GM18505 (cell line): ENCODE data around the gene IP6K3.

Source experiments
- ATAC-seq: cut with Tn5 transposase; IDR thresholded peaks from one replicate; pipeline ENCODE4 v1.9.1; 2021; ENCODE audit not compliant: unreplicated experiment
- POLR2A ChIP-seq: IDR thresholded peaks from 4 replicates; pipeline ENCODE4 v1.6.1; 2011; ENCODE audit warnings: borderline replicate concordance; ENCODE audit not compliant: insufficient read depth, insufficient read length; ENCODE audit errors: extremely low read depth

The IP6K3 gene

DNA sequence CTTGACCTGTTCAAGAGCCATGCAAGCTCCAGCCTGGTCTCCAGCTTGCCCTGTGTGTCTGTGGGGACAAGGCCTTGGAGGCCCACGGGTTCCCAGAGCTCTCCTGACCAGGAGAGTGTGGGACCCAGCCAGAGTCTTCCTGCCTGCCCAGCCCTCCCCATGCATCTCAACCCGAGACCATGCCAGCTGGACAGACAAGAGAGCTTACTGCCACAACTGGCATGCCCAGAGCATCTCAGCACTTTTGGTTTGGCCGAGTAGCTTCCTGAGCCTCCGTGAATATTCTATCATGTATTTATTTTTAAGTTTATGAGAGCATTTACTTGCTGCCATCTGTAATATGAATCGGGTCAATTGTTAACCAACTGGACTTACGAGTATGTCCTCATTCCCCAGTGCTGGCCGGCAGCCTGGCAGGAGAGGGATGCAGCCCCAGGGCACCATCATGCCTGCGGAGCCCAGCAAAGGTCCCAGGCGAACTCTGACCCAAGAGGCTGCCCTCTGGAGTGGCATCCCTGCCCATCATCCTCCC lies 14.9 kb downstream of the IP6K3 start:
- no peak for TF ChIP-seq POLR2A
- ATAC-seq, result no peak

DNA sequence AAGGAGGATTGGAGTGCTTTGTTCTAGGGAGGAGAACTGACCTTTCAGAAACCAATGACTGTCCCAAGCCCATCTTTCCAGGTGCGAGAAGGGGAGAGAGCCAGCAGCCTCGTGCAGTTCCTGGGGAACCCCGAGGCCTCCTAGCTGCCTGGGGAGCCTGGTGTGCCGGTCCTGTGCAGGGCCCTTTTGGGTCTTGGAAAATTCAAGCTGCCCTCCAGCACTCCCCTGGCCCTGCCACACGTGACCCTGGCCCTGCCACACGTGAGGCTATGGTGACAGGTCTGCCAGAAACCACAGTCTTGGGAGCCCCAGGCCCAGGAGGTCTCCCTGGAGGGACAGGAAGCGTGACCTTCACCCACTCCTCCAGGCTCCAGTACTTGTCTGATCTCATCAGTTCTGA lies 15.7 kb downstream of the IP6K3 start:
- no peak for TF ChIP-seq POLR2A
- ATAC-seq, result no peak

DNA sequence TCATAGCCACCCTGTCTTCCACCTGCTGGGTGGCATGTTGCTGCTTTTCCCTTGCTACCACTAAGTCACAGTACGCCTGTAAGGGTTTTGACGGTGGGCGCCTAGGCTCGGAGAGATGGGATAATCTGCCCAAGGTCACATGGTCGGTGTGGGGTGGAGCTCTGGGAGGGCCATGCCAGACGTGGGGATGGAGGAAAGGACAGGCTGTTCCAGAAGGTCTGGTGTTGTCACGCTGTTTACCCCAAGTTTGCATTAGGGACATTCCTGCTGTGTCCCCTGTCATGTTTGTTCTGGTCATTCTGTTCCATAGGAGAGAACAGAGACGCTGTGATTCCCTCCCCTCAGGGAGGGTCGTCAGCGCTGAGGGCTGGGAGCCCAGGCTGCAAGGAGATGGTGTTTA lies 16.1 kb downstream of the IP6K3 start:
- ATAC-seq, result no peak
- no peak for TF ChIP-seq POLR2A

DNA sequence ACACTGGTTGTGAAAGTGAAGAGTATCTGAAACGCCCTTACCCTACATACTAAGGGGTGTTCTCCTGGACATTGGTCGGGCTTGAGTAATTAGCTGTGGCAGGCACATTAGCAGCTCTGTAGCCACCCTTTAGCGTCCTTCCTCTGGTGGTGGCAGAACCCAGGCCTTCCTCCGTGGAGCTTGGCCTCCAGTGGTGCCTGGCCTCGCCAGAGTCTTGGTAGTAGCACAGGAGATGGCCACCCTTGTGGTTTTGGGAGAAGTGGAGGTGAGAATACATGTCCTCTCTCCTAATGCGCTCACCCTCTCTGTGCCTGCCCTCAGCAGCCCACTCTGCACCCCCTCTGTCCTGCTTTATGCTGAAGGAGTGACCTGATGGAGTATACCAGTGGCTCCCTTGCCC lies 17.6 kb downstream of the IP6K3 start:
- no peak for TF ChIP-seq POLR2A
- no peak for ATAC-seq

DNA sequence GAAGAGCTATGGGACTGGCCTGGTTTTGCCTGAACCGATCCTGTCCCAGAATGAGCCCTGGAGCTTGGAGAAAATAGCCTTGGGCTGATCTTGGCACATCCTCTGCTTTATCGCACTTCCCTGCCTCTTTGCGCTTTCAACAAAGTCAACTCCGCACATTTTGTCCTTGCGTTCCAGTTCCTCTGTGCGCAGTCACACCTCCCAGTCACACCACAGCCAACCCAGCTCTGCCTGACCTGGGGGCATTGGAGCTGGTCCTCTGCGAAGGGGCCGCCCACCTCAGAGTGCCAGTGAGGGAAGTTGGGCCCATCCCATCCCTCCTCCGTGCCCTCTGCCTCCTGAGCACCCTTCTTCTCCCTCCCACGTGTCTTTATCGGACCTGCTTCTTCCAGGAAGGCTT lies 18.3 kb downstream of the IP6K3 start:
- ATAC-seq, result no peak

DNA sequence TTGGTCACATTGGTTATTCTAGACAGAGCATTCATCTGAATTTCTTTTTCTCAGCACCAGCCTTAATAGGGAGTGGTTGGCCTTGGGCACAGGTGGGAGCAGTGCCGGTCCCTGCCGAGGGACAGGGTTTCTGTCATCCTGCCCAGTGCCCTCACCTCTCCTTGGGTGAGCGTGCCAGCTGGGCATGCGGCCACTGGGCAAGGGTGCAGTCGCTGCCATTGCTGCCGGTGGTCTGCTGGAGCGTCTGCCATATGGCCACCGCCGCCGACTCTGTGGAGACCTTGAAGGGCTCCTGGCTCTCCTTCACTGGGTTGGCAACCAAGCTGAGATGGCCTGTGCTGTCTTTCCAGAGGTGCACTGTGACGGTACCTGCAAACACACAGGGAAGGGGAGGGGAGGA lies 18.8 kb downstream of the IP6K3 start:
- TF ChIP-seq POLR2A, result no peak
- no peak for ATAC-seq

More for the DNA sequence above, 18.3 kb downstream of the IP6K3 start:
- TF ChIP-seq POLR2A, result no peak

DNA sequence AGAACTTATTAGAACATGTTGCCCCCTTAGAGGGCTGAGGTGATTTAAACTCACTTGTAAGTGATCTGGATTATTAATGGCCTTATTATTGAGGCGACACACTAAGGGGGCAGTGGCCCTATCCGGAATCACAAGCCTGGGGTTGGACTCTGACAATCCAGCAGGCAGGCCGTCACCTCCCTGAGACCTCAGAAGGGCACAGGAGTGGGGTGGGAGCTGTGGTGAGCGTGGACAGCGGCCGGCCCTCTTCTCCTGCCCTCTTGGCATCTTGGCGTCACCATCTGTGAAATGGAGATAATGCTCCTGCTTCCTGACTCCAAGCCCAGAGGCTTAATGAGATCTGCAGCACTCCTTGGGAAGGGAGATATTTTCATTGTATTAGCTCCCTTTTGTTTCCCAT lies 19.6 kb downstream of the IP6K3 start:
- ATAC-seq, result no peak
- TF ChIP-seq POLR2A, result no peak

DNA sequence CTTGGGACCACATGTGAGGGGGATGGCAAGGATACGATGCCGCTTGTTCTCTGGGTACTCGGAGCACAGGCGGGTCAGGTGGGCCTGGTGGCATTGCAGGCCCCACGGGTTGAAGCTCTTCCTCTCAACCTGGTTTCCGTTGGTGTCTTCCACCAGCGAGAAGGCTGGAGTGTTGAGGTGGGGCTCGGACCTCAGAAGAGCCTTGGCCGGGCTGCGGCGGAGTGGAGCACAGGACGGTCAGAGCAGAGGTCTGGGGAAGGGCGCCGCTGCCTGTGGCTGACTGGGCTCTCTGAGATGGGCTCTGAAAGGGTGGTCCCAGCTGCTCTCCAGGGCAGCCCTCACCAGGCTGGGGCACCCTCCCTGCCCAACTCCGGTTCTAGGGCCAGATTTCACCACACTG lies 20.0 kb downstream of the IP6K3 start:
- TF ChIP-seq POLR2A, result no peak
- ATAC-seq, result no peak

DNA sequence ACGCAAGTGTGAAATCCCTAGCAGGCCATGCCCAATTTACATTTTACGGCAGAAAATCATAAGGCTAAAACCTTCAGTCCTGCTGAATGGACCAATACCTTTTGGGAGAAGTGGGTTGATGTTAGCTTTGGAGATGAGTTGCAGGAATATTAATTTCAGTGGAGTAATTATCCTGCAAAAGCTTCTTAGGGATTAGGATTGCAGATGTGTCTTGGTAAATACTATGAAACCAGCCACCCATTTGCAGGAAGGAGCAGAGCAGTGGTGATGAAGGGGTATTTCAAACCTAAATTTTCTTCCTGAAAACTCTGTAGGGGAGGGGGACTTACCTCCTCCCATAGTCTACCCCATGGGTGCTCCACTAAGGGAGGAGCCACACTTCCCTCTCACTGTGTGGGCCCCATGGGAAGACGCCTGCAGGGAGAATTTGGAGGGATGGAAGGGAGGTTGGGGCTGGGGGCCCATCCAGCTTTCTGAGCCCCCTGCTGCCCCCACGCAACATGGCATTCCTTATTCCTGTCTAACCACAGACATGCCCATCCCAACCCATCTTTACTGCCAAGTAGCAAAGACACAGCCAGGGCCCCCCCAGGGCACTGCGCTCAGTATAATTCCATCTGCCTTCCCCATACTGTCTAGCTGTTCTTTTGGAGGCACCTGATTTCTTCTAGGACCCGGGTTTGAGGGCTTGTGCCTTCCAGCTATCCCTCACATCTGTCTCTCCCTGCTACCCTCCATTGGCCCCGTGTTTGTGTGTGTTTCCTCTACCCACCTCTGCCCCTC lies 20.6 kb downstream of the IP6K3 start:
- no peak for TF ChIP-seq POLR2A
- no peak for ATAC-seq

DNA sequence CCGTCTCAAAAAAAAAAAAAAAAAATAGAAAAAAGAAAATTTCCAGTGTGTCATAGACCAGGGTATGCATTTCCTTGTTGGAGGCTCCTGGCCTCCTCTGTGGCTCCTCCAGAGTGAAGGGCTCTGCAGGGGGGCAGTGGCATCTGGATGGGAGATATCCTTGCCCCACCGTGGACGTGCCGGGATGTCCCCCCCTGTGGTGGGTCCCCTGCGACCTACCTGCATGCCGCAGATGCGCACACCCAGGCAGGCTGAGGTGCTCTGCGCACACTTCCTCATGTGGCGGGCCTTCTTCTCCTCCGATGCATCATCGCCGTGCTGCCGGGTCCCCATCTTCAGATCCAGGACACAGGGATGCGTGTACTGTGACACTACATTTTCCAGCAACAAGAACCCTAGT lies 21.5 kb downstream of the IP6K3 start:
- no peak for TF ChIP-seq POLR2A
- ATAC-seq, result no peak

DNA sequence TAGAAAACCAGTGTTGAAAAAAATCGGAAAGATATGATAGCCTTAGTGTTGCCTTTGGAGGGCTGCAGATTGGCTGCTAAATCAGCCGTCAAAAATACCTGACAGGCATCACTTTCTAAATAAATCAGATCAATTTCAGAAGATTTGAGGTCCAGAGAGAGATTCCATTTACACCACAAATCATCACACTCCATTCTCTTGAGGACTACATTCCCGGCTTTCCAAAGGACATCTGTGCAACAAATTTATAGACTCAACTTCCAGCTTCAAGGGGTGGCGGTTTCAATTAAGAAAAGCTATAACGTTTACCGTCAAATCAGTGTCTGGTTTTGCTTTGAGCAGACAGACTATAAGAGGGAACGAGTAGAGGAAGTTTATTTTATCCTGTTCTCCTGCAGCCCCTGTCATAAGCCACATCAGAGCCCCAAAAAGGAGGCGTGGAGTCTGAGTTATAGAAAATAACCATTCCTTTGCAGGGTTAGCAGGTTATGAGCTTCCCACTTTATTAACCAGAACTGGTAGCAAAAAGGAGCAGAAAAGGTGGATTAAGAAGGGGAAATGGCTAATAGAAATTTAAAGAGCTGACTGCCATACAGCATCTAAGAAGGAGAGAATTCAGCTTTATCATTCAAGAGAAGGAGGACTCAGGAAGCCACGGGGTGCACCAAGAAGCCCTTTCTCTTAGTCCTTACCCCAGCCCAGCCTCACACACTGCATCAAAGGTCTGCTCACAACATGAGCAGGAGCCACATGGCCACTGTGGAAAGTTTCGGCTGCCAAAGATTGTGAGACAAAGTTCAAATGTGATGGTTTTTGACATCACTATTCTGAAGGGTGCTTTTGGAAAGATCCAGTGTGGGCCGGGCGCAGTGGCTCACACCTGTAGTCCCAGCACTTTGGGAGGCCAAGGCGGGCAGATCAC lies 22.3 kb downstream of the IP6K3 start:
- TF ChIP-seq POLR2A, result no peak
- no peak for ATAC-seq

DNA sequence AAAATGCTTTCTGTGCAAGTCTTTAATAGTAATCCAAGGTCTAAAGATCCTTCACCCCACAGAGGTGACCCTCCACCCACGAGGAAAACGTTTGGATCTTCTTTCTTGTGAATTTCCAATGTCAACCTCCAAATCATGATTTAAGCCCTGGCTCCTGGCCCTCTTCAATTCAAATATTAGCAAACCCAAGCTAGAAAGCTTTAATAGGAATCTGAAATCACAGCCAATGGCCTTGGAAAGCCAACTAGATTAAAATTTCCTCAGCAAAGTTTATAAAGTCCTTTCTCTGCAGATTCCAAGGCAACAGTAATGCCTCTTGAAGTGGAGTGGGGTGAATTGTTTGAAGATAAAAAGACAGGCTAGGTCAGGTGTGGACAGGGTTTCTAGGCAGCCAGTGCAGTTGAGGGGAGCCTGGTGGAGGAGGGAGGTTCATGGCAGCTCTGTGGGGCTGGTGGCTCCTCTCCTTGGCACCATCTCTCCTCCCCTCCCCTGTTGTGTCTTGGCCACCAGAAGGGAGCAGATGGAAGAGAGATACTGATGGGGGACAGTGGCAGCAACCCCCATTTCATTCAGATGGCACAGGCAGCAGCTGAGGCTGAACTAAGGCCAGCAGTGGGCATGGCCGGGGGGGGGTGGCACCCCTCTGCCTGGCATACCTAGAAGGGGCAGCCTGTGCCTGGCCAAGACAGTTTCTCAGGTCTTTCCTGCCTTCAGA lies 23.2 kb downstream of the IP6K3 start:
- TF ChIP-seq POLR2A, result no peak
- no peak for ATAC-seq

DNA sequence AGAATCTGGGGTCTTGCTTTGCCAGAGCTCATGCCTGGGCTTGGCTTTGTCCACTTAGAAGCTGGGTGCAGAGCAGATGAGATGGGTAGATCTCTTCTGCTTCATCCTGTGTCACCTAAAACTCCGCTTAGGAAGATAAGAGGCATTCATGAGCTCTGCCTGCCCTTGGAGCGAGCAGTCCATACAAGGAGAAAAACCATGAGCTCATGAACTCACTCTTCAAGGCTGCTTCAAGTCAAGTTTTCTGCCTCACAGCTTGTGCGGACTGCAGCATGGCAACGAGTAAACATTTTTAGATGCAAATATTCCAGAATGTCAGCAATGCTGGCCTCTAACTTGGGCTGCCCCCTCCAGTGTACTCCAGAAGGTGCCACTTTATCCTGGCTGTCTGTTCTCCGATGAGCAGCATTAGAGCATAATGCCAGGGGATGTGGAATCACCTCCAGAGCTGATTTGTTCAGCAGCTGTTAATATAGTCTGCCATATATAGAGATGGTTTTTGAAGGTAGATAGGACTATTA lies 24.5 kb downstream of the IP6K3 start:
- TF ChIP-seq POLR2A, result no peak
- ATAC-seq, result no peak
